ENCODE results near the gene FAM184B. TPM values are rescaled to one million over a fixed set of nuclear protein-coding genes. Genes with fewer than 3 reads are reported as not detected.

The FAM184B gene
- total RNA-seq = not detected

DNA sequence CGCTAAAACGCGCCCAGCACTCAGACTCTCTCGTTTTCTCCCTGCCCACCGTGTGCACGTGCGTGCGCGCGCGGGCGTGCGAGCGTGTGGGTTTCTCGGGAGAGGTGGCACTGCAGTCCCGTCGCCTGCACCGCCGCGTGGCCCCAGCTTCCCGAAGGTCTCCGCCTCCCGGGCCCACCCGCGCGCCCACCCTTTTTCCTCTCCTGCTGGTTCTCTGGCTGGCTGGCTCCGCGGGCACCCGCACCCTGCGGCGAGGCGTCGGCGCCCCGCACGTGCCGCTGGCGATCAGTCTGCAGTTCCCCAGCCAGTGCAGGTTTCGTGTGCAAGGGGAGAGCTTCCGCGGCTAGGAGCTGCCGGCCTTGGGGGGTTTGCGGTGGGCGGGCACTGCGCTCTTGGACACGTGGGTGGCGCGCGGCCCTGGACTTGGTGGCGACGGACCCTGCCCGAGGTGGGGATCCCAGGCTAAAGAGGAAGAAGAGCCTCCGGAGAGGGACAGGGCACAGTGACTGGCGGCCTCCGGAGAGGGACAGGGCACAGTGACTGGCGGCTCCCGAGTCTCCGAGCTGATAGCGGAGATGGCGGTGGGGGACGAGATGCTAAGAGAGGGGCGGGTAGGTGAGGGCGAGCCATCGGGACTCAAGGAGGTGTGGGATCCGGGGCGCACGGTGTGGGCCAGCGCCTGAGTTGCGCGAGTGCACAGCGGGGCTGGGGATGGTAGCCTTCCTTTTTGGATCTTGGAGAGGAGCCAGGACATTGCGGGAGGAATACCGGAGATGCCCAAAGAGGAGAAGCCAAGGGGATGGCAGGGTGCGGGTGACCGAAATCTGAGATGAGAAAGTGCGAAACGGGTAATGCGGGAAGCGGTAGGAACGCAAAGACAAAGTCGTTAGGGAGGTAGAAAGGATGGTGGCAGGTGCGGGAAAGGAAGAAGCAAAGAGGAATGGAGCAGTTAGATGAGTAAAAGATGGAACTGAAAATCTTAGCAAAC lies at the start of gene FAM184B:
FAM184B (minus strand) TSS at position 322 of the 988 bp plus-strand sequence. CDS start 322 bp downstream, outside the sequence.
- CTCF ChIA-PET = no interaction called here
- POLR2A ChIA-PET = no interaction called here

DNA sequence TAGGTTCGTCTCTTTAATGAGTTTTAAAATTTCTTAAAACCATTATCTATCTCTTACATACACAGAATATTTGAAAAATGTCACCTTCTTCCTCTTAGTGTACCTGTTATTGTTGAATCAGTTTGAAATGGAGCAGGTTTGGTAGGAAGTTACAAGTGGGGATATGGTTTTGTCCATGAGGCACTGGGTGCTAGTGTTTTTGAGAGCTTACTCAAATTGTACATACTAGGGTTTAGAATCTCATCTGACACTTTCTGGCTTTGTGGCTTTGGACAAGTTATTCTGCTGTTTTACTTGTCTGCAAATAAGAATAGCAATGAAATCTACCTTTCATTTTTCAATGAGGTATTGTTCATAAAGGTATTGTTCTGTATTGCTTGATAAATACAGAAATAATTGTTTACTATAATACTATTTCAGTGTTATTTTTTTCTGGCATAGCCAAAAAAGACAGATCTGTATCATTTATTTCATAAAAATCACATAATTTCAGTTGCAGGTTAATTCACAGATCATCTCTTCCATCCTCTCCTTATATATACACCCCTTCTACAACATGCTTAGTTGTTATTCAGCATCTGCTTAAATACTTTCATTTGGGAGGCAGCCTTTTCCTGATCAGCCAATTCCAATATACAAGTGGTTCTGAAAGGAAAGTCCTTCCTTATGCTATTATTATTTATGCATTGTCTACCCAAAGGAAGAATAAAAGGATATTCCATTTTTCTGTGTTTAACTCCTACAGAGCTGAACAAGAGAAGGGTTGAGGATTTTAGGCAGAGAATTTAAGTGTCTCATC lies 42.6 kb upstream of the FAM184B start:
- ChIA-PET CTCF (no interaction called here), POLR2A (no interaction called here)

DNA sequence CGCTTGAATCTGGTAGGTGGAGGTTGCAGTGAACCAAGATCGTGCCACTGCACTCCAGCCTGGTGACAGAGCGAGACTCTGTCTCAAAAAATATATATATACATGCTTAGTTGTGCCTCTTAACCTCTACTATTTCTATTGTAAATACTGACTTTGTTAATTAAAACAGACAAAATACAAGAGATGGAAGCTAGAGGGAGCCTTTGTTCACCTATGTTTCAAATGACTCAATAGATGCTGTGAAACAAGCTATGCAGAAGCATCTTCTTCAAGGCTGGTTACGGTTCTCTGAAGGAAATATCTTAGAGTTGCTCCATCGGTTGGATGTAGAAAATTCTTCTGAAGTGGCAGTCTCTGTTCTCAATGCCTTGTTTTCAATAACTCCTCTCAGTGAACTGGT lies 35.6 kb upstream of the FAM184B start:
- POLR2A ChIA-PET = no interaction called here
- CTCF ChIA-PET = interaction anchor here (0.6 to 1.3 kb wide), 4 partner anchors 13 to 776 kb away, joined by 3 read pairs; no protein-coding TSS in a partner anchor

DNA sequence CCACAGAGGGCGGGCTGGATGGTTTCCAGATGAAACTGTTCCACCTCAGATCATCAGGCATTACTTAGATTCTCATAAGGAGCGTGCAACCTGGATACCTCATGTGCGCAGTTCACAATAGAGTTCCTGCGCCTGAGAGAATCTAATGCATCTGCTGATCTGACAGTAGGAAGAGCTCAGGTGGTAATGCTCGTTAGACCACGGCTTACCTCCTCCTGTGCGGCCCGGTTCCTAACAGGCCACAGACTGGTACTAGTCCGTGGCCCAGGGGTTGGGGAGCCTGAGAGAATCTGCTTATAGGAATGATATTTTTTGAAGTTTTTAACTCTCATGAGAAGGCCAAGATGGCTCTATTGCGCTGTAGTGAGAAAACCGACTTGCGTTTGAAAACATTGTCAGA lies 34.7 kb upstream of the FAM184B start:
- POLR2A ChIA-PET = no interaction called here
- CTCF ChIA-PET = interaction anchor here (0.5 to 1.3 kb wide), 2 partner anchors 554 to 777 kb away, joined by 3 read pairs; no protein-coding TSS in a partner anchor

DNA sequence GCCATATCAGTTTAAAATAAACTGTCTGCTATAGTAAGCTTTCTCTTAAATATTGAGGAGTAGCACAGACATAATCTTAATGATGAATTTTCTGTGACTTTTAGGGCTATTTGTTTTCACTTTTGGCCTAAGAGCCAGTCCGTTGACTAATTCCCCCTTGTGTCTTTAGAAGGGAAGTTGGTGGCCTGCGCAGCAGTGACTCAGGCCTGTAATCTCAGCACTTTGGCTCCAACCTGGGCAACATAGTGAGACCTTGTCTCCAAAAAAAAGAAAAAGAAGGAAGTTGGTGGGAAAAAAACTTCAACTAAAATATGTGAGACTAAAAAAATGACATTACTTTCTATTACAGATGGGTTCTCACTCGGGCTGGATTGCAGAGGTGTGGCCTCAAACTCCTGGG lies 32.7 kb upstream of the FAM184B start:
- ChIA-PET CTCF (no interaction called here), POLR2A (no interaction called here)

DNA sequence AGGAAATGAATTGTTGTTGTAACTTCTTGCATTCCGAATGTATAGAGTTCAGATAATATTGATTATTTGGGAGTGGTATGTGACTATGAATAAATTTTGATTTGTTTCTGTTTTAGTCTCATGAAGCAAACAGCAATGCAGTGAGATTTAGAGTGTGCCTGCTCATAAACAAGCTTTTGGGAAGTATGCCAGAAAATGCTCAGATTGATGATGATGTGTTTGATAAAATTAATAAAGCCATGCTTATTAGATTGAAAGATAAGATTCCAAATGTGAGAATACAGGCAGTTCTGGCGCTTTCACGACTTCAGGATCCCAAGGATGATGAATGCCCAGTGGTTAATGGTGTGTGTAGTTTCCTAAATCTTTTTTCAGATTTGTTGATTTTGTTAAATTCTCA lies 31.4 kb upstream of the FAM184B start:
- POLR2A ChIA-PET = no interaction called here

DNA sequence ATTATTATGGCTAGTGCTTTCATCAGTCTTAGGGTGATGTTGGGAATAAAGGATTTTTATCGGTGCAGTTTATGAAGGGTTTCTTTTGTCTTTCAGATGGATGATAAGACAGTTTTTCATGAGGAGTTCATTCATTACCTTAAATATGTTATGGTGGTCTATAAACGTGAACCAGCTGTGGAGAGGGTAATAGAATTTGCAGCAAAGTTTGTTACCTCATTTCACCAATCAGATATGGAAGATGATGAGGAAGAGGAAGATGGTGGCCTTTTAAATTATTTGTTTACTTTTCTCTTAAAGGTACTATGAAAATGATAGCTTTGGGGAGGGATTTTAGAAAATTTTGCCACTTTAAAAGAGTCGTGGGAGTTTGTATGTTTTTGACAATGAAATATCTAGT lies 30.7 kb upstream of the FAM184B start:
- POLR2A ChIA-PET = no interaction called here
- CTCF ChIA-PET = no interaction called here

More for the DNA sequence above, 31.4 kb upstream of the FAM184B start:
- CTCF ChIA-PET = no interaction called here

DNA sequence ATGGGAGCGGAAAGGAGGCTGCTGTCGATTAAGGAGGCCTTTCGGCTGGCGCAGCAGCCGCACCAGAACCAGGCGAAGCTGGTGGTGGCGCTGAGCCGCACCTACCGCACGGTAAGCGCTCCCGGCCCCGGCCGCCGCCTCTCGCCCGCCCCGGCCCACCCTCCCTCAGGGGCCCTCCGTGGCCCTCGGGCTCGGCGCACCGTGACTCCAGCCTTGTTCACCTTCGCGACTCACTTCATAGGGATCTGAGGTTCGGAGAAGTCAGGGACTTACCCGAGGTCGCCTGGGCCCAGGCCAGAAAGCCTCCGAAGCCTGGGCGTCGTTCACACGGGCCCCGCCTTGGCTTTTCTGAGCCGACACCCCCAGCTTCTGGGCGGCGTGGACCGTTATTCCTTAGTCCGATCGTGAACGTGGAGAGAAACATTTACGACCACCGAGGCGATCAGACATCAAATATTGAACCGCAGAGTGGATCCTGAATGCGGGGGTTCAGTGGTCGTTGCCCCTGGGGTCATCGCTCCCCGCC lies 29.7 kb upstream of the FAM184B start:
- POLR2A ChIA-PET = interaction anchor here (0.6 to 1.3 kb wide), 5 partner anchors 16 to 1882 kb away, joined by 3 to 4 read pairs (median 3); partner anchors contain the start of genes LAP3 and MED28
- CTCF ChIA-PET = interaction anchor here (0.8 to 1.0 kb wide), 3 partner anchors 10 to 196 kb away, joined by 3 to 4 read pairs (median 3); partner anchors contain the start of gene MED28

DNA sequence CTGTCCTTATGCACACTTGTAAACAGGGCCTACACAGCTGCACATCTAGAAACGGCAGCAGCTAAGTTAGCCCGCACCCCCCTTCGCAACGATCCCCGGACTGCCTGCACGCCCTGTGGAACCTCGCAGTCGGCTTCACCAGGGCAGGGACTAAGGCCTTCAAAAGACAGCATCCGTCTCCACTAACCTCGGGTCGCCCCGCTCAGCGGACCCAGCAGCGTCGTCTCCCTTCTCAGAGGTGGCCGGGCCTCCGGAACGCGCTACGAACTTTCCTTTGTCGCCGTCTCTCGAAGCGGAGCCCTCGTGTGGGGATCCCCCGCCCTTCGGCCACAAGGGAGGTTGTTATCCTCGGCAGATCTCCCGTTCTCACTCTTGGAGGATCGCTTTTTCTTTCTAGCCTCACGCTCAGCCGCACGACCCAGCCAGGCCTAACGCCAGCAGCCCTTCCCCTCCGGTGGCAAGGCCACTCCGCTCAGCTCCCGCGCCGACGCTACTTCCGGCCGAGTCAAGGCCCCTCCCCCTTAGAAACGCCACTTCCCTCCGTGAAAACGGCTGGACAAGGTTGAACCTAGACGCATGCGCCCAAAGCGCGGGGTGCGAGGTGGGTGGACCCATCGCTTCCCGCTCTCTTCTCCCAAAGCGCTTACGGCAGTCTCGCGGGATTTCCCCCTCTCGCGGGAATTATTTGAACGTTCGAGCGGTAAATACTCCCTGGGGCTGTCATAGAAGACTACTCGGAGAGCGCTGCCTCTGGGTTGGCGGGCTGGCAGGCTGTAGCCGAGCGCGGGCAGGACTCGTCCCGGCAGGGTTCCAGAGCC lies 29.0 kb upstream of the FAM184B start, which contains the start of the genes DCAF16 and NCAPG:
DCAF16 (minus strand) TSS at position 498 of the 818 bp plus-strand sequence. CDS start 6,616 bp downstream, outside the sequence.
NCAPG (plus strand) TSS at position 720 of the 818 bp plus-strand sequence. CDS start 99 bp downstream, outside the sequence.
- POLR2A ChIA-PET = interaction anchor here (0.6 to 1.3 kb wide), 5 partner anchors 17 to 1882 kb away, joined by 3 to 4 read pairs (median 3); partner anchors contain the start of genes LAP3 and MED28
- CTCF ChIA-PET = interaction anchor here (0.6 to 1.6 kb wide), 5 partner anchors 11 to 261 kb away, joined by 3 to 4 read pairs (median 3); partner anchors contain the start of gene MED28

DNA sequence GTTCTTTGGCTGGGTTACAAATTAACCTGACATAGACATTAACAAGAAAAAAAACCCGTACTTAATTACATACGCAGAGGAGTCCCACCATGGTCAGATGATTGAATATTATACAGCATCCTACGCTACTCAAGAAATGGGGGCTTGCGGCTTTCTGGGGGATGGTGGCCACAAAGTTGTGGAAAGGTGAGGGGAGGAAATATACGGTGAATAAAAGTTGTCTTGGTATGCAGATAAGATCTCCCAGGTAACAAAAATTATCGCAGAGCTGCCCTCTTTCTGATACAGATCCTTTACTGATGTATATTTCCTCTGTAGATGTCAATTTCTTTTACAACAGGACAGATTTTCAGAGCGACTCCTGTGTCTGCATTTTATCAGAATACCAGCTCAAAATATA lies 28.2 kb upstream of the FAM184B start:
- ChIA-PET CTCF (interaction anchor here (0.6 to 1.7 kb wide), 3 partner anchors 10 to 261 kb away, joined by 3 to 9 read pairs (median 4); no protein-coding TSS in a partner anchor), POLR2A (interaction anchor here (1.3 kb wide), 1 partner anchor 233 kb away, joined by 4 read pairs; the partner anchor contains the start of gene LAP3)

DNA sequence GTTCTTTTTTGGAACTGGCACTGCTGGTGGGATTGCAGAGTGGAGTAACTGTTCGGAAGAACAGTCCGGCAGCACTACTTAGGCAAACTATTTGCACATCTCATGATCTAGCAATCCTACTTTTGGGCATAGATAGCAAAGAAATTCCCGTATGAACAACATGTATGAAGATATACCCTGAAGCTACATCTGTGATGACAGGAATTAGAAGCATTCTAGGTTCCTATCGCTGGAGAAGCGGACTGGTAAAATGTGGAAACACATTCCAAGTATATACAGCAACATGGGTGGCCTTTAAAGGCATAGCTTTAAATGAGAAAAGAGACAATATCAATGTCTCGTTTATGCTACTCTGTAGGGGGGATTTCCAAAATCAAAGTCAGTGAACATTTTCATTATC lies 26.0 kb upstream of the FAM184B start:
- ChIA-PET CTCF (interaction anchor here (0.6 to 1.8 kb wide), 3 partner anchors 13 to 258 kb away, joined by 3 to 6 read pairs (median 3); no protein-coding TSS in a partner anchor), POLR2A (no interaction called here)

DNA sequence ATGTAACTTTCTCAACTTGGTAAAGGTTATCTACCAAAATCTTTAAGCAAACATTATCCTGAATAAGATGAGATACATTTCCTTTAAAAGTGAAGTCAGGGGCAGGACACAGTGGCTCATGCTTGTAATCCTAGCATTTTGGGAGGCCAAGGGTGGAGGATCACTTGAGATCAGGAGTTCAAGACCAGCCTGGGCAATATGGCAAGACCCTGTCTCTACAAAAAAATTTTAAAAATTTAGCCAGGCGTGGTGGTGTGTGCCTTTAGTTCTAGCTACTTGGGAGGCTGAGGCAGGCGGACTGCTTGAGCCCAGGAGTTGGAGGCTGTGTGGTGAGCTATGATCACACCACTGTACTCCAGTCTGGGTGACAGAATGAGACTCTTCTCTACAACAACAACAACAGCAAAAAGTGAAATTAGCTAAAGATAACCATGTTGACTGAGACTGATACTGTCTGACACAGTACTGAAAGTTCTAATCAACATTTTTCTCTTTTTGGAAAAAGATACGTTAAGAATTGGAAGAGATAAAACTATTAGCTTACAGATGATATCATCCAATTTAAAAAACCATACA lies 24.2 kb upstream of the FAM184B start:
- ChIA-PET POLR2A (interaction anchor here (0.6 kb wide), 1 partner anchor 206 kb away, joined by 5 read pairs; no protein-coding TSS in a partner anchor), CTCF (no interaction called here)

DNA sequence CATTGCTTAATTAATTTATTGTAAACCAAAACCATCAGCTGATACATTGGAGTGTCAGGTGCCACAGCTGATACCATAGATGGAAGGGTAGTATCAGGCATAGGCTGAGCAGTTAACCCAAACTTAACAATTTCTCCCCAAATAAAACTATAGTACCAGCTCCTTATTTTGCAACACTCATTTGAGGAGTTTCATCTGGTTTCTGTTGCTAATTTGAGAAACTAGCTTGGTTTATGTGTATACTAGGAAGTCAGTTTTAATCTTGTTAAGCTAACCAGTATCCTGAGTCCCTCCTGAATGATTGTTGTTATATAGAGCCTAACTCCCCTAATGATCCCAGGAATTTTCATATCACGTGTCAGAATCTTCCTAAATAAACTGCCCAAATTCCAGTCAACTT lies 16.4 kb upstream of the FAM184B start:
- POLR2A ChIA-PET = interaction anchor here (0.6 kb wide), 1 partner anchor 220 kb away, joined by 4 read pairs; no protein-coding TSS in a partner anchor
- CTCF ChIA-PET = interaction anchor here (3.0 kb wide), 1 partner anchor 11 kb away, joined by 9 read pairs; no protein-coding TSS in a partner anchor

DNA sequence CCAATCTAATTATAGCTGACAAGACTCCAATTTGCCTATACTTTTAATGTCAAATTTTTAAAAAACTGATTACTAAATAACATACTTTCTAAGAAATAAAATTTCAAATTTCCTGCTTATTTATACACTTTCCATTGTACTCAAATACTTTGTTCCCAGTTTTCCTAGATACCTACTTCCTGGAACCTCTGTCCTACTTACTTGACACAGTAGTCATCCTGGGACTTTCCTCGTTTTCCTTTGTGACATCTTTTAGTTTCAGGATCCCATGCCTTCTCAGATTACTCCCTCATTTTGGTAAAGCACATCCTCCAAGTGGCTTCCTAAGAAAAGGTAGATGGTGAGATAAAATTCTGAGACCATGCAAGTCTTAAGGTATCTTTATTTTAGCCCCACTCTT lies 13.3 kb upstream of the FAM184B start:
- ChIA-PET CTCF (interaction anchor here (1.2 kb wide), 1 partner anchor 13 kb away, joined by 3 read pairs; no protein-coding TSS in a partner anchor), POLR2A (no interaction called here)

DNA sequence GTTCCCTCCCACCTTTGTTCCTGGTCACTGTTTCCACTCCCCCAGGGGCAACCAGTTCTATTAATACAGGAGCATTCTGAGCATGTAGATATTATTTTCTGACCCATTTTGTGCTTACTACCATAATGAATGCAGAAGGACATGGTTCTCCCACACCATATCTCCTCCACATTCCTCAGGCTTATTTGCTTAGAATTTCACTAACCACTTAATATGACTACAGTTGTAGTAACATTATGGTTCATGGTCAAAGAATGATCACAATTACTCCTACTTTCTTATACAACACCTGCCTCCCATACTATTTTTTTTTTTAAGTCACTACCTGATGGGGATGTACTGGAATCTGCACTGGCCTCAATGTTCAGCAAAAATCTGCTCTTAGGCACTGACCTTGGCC lies 7.5 kb upstream of the FAM184B start:
- ChIA-PET POLR2A (interaction anchor here (0.5 to 0.7 kb wide), 2 partner anchors 20 to 231 kb away, joined by 3 to 5 read pairs; no protein-coding TSS in a partner anchor), CTCF (no interaction called here)

DNA sequence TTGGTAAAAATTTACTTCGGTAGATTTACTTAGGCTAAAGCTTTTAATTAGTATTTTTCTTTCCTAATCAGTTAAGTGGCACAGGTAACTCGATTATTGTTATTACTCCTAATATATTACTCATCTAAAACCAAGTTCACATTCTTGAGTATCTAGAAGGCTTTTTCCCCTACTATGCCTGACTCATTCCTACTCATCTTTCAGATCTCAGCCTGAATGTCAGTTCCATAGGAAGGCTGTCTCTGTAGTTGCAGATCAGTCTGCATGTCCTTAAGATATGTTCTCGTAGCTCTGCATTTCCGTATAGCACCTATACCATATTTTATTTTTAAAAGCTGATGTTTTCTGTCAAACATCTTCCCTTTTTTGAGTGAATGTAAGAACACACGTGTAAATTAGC lies 5.9 kb upstream of the FAM184B start:
- POLR2A ChIA-PET = no interaction called here
- CTCF ChIA-PET = no interaction called here

DNA sequence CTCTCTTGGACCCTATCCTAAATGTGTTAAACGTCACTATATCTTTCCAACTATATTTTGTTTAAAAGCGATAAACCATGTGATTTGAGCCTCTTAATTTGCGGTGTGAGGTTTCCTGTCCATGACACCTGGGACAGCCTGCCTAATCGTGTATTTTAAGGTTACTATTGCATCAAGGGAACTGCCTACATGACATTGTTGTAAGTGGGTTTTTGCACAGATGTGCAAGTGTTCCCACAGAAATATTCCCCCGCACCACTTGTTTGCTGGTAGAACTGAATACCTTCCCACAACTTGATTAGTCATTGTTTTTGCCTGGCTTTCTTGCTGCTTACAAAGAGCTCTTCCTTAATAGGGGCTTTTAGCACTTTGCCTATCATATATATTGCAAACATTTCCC lies 5.1 kb upstream of the FAM184B start:
- CTCF ChIA-PET = no interaction called here
- POLR2A ChIA-PET = no interaction called here

DNA sequence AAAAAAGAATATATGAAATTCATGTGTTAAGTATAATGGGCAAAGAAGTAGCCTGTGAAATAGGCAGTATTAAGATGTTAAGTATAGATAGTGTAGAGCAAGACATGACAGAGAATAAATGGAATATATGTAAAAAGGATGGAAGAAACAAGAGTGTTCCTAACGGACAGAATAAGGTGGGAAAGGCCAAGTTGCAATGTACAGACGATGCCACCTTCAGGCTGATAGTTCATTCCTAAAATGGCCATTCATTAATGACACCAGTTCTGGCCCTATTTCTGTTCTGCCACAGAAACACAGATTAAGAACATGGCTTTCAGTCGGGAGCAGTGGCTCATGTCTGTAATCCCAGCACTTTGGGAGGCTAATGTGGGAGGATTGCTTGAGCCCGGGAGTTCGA lies 4.4 kb upstream of the FAM184B start:
- CTCF ChIA-PET = no interaction called here
- POLR2A ChIA-PET = no interaction called here
